ENCODE measurements around the gene PRSS27.
A peak's percentile ranks its signal among the peaks of the same experiment; 100 is the strongest.

The PRSS27 gene

GRCh38 chr16:2749936-2750335 lies 29.9 kb upstream of the PRSS27 start:
- DNase-seq, result no peak

- no peak for DNase-seq
Measured at GRCh38 chr16:2749476-2749875, 29.5 kb upstream of the PRSS27 start.

GRCh38 chr16:2748757-2749455 lies 28.9 kb upstream of the PRSS27 start:
- DNase-seq, result no peak

- DNase-seq, result no peak
Measured at GRCh38 chr16:2745961-2746360, 25.9 kb upstream of the PRSS27 start.

GRCh38 chr16:2745116-2745890 lies 25.3 kb upstream of the PRSS27 start:
- DNase-seq, result no peak

GRCh38 chr16:2744711-2745110 lies 24.7 kb upstream of the PRSS27 start:
- no peak for DNase-seq

- DNase-seq, result no peak
Measured at GRCh38 chr16:2743007-2743810, 23.2 kb upstream of the PRSS27 start.

- DNase-seq, result no peak
Measured at GRCh38 chr16:2742323-2743006, 22.4 kb upstream of the PRSS27 start.

GRCh38 chr16:2741168-2741567 lies 21.1 kb upstream of the PRSS27 start:
- DNase-seq, result no peak

GRCh38 chr16:2740476-2740875 lies 20.5 kb upstream of the PRSS27 start:
- DNase-seq, result no peak

GRCh38 chr16:2739625-2740430 lies 19.8 kb upstream of the PRSS27 start:
- DNase-seq, result no peak

GRCh38 chr16:2738615-2739014 lies 18.6 kb upstream of the PRSS27 start:
- no peak for DNase-seq

- no peak for DNase-seq
Measured at GRCh38 chr16:2737895-2738418, 17.9 kb upstream of the PRSS27 start.

GRCh38 chr16:2737238-2737605 lies 17.2 kb upstream of the PRSS27 start:
- no peak for DNase-seq

- no peak for DNase-seq
Measured at GRCh38 chr16:2736476-2737237, 16.6 kb upstream of the PRSS27 start.

GRCh38 chr16:2734844-2735515 lies 15.0 kb upstream of the PRSS27 start:
- DNase-seq, result peak; percentile 30 to 67

GRCh38 chr16:2728034-2728433 lies 8.0 kb upstream of the PRSS27 start:
- DNase-seq, result no peak

GRCh38 chr16:2726923-2727322 lies 6.9 kb upstream of the PRSS27 start:
- no peak for DNase-seq

- no peak for DNase-seq
Measured at GRCh38 chr16:2724816-2725348, 4.9 kb upstream of the PRSS27 start.

GRCh38 chr16:2724088-2724676 lies 4.2 kb upstream of the PRSS27 start:
- no peak for DNase-seq
